Activated CD4-positive, alpha-beta T cell treated with anti-CD3 and anti-CD28 coated beads for 48 hours (primary cell): ENCODE data around the gene TRAM2.

ENCODE experiments used
- DNase-seq: peaks from one replicate; pipeline ENCODE4 v3.0.0-alpha.2; 2020

The TRAM2 gene

GRCh38 chr6:52505726-52506409 lies 71.0 kb downstream of the TRAM2 start:
- DNase-seq: no peak

GRCh38 chr6:52504782-52505136 lies 72.1 kb downstream of the TRAM2 start:
- no peak for DNase-seq

- DNase-seq: no peak
Observed at GRCh38 chr6:52503851-52504781, 72.7 kb downstream of the TRAM2 start.

- no peak for DNase-seq
Observed at GRCh38 chr6:52503323-52503747, 73.5 kb downstream of the TRAM2 start.

- no peak for DNase-seq
Observed at GRCh38 chr6:52502306-52503029, 74.4 kb downstream of the TRAM2 start.

GRCh38 chr6:52500238-52501129 lies 76.4 kb downstream of the TRAM2 start:
- no peak for DNase-seq

GRCh38 chr6:52499681-52500236 lies 77.1 kb downstream of the TRAM2 start:
- no peak for DNase-seq

GRCh38 chr6:52499026-52499425 lies 77.8 kb downstream of the TRAM2 start:
- no peak for DNase-seq

- DNase-seq: no peak
Observed at GRCh38 chr6:52498538-52499017, 78.3 kb downstream of the TRAM2 start.

GRCh38 chr6:52497652-52498408 lies 79.0 kb downstream of the TRAM2 start:
- no peak for DNase-seq

- DNase-seq: no peak
Observed at GRCh38 chr6:52496631-52497030, 80.2 kb downstream of the TRAM2 start.

GRCh38 chr6:52495922-52496321 lies 80.9 kb downstream of the TRAM2 start:
- no peak for DNase-seq

GRCh38 chr6:52494298-52495072 lies 82.4 kb downstream of the TRAM2 start:
- no peak for DNase-seq

GRCh38 chr6:52493669-52494068 lies 83.2 kb downstream of the TRAM2 start:
- DNase-seq: no peak

GRCh38 chr6:52491203-52492069 lies 85.4 kb downstream of the TRAM2 start:
- DNase-seq: no peak

GRCh38 chr6:52489881-52490280 lies 87.0 kb downstream of the TRAM2 start:
- DNase-seq: no peak

- DNase-seq: no peak
Observed at GRCh38 chr6:52483671-52484003, 93.2 kb downstream of the TRAM2 start.

- DNase-seq: no peak
Observed at GRCh38 chr6:52482903-52483670, 93.8 kb downstream of the TRAM2 start.

- DNase-seq: no peak
Observed at GRCh38 chr6:52475307-52475706, 101.6 kb downstream of the TRAM2 start.
